Gastrocnemius medialis (tissue), 4 donors: ENCODE results near the gene PRELID3B. TPM values are rescaled to one million over a fixed set of nuclear protein-coding genes. Genes with fewer than 3 reads are reported as not detected.

ENCODE experiments used
- ATAC-seq, 2 donors: fragments of 150-250 bp; one replicate each; pipeline ENCODE4 v1.9.1; 2016
- DNase-seq, 2 donors: peaks; one replicate each; pipeline ENCODE4 v3.0.0-alpha.2; 2019
- H3K27ac ChIP-seq, 4 donors: fragments of 200-600 bp; sonication (generic); 1 replicate in 1 of 4; 2 replicates in 3 of 4; pipeline ENCODE4 v1.5.1; 2016 to 2018; ENCODE audit warnings: mild to moderate bottlenecking in 2 of 4, moderate library complexity in 1 of 4
- H3K27me3 ChIP-seq, 3 donors: fragments of 200-600 bp; sonication (generic) in 2 of 3; 1 replicate in 1 of 3; 2 replicates in 2 of 3; pipeline versions ENCODE4 v1.5.1 to v1.6.0; 2016 to 2019; ENCODE audit warnings: mild to moderate bottlenecking in 1 of 3, moderate library complexity in 1 of 3
- H3K36me3 ChIP-seq, 2 donors: fragments of 200-600 bp; sonication (generic) in 1 of 2; one replicate each; pipeline ENCODE4 v1.5.1; 2017 to 2018
- H3K4me1 ChIP-seq, 2 donors: fragments of 200-600 bp; sonication (generic) in 1 of 2; one replicate each; pipeline ENCODE4 v1.5.1; 2016 to 2017; ENCODE audit warnings: mild to moderate bottlenecking in 2 of 2
- H3K4me3 ChIP-seq, 4 donors: fragments of 200-600 bp; sonication (generic) in 3 of 4; 1 replicate in 1 of 4; 2 replicates in 3 of 4; pipeline ENCODE4 v1.5.1; 2016 to 2019; ENCODE audit warnings: mild to moderate bottlenecking in 2 of 4
- H3K9me3 ChIP-seq, 3 donors: fragments of 200-600 bp; sonication (generic) in 2 of 3; 1 replicate in 1 of 3; 2 replicates in 2 of 3; pipeline ENCODE4 v1.5.1; 2016 to 2019
- POLR2A ChIP-seq, 2 donors: fragments of 450-650 bp; IDR thresholded peaks; one replicate each; pipeline ENCODE4 v1.6.1; 2017; ENCODE audit warnings: antibody characterized with exemption in 2 of 2, mild to moderate bottlenecking in 2 of 2, moderate library complexity in 2 of 2
- in situ Hi-C, 4 donors: fragments of 200-750 bp; cut with MboI; loops; one replicate each; pipeline versions ENCODE4 v1.15.0 to v1.8.0; 2017; ENCODE audit warnings: low sequenced_read_pairs in 4 of 4
- intact Hi-C: fragments of 100-400 bp; cut with DNase I; formaldehyde crosslinking; loops from one replicate; pipeline ENCODE4 v1.15.1; 2023; ENCODE audit warnings: low total_unique reads
- total RNA-seq, 4 donors: library from RNA; depleted of rRNA; stranded (reverse); fragments of >200 nt; gene quantifications; one replicate each; pipeline versions ENCODE4 v1.1.0 to v1.2.3, GENCODE V29; 2016
- TF ChIP-seq, protein P1 (sequence below), 5 experiments: fragments of 450-650 bp in 3 of 5; fragments of 200-600 bp in 2 of 5; sonication (generic) in 2 of 5; IDR thresholded peaks in 4 of 5; conservative IDR thresholded peaks in 1 of 5; 1 replicate in 4 of 5; 2 replicates in 1 of 5; pipeline ENCODE4 v1.5.1; 2016 to 2019; ENCODE audit warnings: antibody characterized with exemption in 5 of 5, mild to moderate bottlenecking in 3 of 5, moderate library complexity in 3 of 5

PRELID3B gene
- total RNA-seq, 4 donors from 2014 or later: 31.6 to 41.3 (median 35.1) TPM

DNA sequence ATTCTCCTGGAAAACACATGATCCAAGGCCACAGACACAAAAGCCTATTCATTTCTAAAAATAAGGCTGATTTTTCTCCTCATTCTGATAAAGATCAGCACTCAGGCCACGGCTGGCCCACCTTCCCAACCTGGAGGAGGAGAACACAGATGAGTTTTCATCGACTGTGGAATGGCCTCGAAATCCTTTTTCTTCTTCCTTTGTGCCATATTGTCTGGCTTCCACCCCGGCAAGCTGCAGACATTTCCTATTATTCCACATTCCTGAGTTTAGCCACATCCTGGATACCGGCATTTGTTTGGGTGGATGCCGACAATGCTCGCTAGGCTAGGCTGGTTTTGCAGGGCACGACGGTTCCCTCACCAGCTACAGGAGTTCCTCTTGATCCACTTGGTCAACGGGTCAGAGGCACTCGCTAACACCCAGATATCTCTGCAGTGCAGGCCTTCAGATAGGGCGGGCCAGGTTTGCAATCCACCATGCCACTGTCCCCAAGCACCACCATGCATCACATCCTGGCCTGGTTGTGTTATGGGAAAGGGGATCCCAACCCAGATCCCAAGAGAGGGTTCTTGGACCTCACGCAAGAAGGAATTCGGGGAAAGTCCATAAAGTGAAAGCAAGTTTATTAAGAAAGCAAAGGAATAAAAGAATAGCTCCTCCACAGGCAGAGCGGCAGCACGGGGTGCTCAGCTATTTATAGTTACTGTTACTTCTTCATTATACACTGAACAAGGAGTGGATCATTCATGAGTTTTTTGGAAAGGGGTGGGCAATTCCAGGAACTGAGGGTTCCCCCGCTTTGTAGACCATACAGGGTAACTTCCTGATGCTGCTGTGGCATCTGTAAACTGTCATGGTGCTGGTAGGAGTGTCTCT lies 31.4 kb downstream of the PRELID3B start:
- no peak for TF ChIP-seq POLR2A (IDR thresholded peaks at IDR 0.05)
- TF ChIP-seq, protein P1, sequence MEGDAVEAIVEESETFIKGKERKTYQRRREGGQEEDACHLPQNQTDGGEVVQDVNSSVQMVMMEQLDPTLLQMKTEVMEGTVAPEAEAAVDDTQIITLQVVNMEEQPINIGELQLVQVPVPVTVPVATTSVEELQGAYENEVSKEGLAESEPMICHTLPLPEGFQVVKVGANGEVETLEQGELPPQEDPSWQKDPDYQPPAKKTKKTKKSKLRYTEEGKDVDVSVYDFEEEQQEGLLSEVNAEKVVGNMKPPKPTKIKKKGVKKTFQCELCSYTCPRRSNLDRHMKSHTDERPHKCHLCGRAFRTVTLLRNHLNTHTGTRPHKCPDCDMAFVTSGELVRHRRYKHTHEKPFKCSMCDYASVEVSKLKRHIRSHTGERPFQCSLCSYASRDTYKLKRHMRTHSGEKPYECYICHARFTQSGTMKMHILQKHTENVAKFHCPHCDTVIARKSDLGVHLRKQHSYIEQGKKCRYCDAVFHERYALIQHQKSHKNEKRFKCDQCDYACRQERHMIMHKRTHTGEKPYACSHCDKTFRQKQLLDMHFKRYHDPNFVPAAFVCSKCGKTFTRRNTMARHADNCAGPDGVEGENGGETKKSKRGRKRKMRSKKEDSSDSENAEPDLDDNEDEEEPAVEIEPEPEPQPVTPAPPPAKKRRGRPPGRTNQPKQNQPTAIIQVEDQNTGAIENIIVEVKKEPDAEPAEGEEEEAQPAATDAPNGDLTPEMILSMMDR (IDR thresholded peaks at IDR 0.05 in 4 of 5, conservative IDR thresholded peaks at IDR 0.05 in 1 of 5): no peak
- intact Hi-C loops (no loop called here), in situ Hi-C loops (no loop called here)
- ATAC-seq (no peak), DNase-seq (no peak)
- Histone ChIP-seq H3K27ac (peak overlapping the region in 2 of 4 donors; percentile 10 to 22), H3K4me1 (peaks cover 2 to 8% of the 10 kb centered on the region in 2 donors), H3K9me3 (no peaks in the 10 kb centered on the region), H3K36me3 (no peaks in the 10 kb centered on the region), H3K4me3 (no peak overlapping the region), H3K27me3 (no peaks in the 10 kb centered on the region)

DNA sequence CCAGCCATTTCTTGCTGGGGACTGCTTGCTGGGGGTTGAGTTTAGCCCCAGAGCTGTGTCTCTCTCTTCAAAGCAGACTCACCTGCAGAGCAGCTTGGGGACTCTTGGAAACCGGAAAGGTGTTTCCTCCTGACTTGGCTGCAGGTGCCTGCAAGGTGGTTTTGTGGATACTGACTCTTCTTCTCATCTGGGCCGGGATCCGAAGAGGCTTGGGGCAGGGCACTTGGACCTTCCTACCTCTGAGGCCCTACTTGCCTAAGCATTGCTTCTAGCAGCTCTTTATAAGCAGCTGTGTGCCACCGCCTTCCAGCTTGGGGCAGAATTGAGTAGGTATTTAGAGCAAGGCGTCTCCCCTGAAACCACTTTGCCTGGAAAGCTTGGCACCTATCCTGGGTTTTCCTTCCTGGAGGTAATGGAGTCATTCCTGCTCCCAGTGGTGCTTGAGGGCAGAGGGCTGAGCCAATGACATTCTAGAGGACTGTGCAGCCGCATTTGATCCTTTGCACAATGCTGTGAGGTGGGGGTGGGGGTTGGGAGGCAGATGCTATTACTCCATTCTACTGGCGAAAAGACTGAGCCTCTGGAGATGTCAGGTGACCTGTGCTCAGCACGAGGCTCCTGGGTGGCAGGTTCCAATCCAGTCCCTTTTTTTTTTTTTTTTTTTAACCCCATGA lies 32.1 kb downstream of the PRELID3B start:
- intact Hi-C loops (no loop called here), in situ Hi-C loops (no loop called here)
- Histone ChIP-seq H3K4me3 (no peak overlapping the region), H3K9me3 (no peaks in the 10 kb centered on the region), H3K36me3 (no peaks in the 10 kb centered on the region), H3K27me3 (no peaks in the 10 kb centered on the region), H3K4me1 (peaks cover 10 to 16% of the 10 kb centered on the region in 2 donors), H3K27ac (peak overlapping the region in 1 of 4 donors; percentile 22)
- DNase-seq: no peak
- ATAC-seq: no peak
- no peak for TF ChIP-seq POLR2A (IDR thresholded peaks at IDR 0.05)
- TF ChIP-seq, protein P1 (IDR thresholded peaks at IDR 0.05 in 4 of 5, conservative IDR thresholded peaks at IDR 0.05 in 1 of 5): no peak

DNA sequence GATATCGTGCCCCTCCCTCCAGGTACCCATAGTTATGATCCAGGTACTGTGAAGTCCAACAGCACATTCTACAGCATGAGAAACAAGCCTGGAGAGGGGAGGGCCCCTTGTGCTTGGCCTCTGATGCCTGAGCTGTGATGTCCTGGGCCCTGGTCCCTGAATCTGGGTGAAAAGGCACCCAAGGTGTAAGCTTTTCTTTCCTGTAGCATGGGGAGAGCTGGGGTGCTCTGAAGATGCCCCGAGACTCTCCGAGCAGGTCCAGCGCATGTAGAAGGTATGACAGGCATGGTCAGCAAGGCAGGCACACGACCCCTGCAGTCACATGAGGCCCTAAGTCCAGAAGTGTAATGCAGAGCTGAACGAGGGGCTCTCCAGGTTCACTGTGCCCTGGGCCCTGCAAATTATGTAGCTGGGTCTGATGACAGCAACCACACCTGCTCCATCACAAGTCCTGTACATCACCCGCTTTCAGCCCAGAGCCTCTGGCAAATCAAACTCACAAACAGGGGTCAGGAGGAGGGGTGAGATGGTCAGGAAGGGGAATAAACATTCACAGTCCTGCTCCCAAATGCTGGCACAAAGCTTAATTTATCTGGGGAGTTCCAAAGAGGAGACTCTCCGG lies 33.8 kb downstream of the PRELID3B start:
- no peak for TF ChIP-seq POLR2A (IDR thresholded peaks at IDR 0.05)
- TF ChIP-seq, protein P1 (IDR thresholded peaks at IDR 0.05 in 4 of 5, conservative IDR thresholded peaks at IDR 0.05 in 1 of 5): no peak
- Histone ChIP-seq H3K36me3 (peaks cover 0 to under 1% of the 10 kb centered on the region in 2 donors), H3K9me3 (no peaks in the 10 kb centered on the region), H3K27me3 (no peaks in the 10 kb centered on the region), H3K4me3 (no peak overlapping the region), H3K27ac (no peak overlapping the region), H3K4me1 (peaks cover 16 to 27% of the 10 kb centered on the region in 2 donors)
- in situ Hi-C loops: no loop called here
- ATAC-seq (no peak), DNase-seq (no peak)
- intact Hi-C loops: no loop called here

DNA sequence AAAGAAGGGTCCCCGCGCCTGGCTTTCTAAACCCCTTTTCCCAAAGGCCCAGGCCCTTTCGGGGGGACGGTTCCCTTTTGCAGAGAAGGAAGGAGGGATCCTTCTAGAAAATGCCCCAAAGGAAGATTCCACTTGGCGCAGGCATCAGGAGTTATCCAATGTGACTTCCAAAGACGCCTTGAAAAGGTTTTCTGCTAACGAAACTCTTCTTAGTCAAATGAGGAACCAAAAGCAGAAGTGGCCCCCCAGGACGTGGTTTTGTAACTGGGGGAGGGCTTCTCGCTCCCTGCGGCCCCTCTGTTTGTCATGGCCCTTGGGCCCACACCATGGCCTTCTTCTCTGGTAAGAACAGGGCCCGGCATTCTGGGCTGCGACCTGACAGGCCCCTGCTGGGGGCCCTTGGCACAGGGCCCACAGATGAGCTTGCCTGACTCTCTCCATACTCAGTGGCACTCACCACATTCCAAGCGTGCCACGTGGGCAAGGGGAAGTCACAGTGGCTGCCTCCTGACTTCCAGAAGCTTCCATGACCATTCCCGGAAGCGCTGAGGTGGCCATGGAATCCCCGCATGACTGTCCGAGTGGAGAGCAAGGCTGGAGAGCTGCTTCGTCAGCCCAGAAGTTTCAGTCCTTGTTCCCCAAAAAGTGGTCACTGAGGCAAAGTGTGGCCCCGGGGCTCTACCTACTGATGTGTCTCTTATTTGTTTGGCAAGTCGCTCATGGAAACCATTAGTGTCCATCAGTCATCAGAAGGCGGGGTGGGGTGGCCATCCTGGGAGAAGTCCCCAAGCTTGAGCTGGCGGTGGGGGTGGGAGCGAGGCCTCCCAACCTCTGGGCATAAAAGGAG lies 34.7 kb downstream of the PRELID3B start:
- ATAC-seq: no peak
- DNase-seq: peak in 1 of 2 donors; percentile 51
- Histone ChIP-seq H3K27ac (peak overlapping the region; percentile 68 to 82 (median 78)), H3K9me3 (no peaks in the 10 kb centered on the region), H3K4me3 (peak overlapping the region; percentile 65 to 78 (median 76)), H3K27me3 (no peaks in the 10 kb centered on the region), H3K36me3 (peaks cover 0 to 5% of the 10 kb centered on the region in 2 donors), H3K4me1 (peaks cover 16 to 27% of the 10 kb centered on the region in 2 donors)
- in situ Hi-C loops (no loop called here), intact Hi-C loops (loop anchor here (1.0 kb wide), 1 partner anchor 23 kb away; no protein-coding TSS in a partner anchor)
- TF ChIP-seq POLR2A (IDR thresholded peaks at IDR 0.05): no peak
- TF ChIP-seq, protein P1 (IDR thresholded peaks at IDR 0.05 in 4 of 5, conservative IDR thresholded peaks at IDR 0.05 in 1 of 5): no peak
